ENCODE data around the gene PRAC1. TPM values are rescaled to one million over a fixed set of nuclear protein-coding genes. Genes with fewer than 3 reads are reported as not detected.

Gene PRAC1
- total RNA-seq, 1 donor from 2014 or later: not detected

DNA sequence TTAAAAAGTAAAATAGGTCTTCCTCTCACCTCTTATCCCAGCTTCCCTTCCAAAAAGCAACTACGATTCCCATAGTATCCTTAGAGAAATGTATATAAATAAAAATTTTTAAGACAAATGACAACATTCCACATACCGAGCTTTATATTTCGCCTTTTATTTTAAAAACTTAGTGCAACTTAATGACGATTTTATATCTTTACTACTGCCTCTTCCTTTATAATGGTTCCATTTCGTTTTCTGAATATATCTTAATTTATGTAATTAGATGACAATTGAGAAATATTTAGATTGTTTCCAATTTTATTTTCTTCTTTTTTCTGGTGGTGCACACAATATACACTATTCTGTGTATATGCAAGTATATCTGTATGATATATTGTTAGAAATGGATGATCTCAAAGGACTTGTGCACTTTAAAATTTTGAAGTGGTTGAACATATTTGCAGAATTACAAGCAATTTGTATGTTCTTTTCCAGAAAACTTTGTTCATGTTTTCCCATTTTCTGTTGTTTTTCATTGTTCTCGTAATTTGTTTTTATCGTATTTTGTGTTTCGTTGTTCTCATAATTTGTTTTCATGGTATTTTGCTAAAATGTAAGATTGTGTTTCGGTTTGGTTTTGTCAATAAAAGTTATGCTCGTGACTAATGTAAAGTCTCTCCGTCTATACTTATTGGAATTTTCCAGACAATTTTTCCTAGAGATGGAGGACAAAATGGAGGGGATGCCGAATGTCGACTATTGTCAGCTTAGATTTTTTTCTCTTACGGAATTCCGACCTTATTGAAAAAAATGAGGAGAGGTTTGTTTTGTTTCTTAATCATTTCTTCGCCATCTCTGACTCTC is 26.6 kb upstream of the PRAC1 start:
- TF ChIP-seq, protein P1, sequence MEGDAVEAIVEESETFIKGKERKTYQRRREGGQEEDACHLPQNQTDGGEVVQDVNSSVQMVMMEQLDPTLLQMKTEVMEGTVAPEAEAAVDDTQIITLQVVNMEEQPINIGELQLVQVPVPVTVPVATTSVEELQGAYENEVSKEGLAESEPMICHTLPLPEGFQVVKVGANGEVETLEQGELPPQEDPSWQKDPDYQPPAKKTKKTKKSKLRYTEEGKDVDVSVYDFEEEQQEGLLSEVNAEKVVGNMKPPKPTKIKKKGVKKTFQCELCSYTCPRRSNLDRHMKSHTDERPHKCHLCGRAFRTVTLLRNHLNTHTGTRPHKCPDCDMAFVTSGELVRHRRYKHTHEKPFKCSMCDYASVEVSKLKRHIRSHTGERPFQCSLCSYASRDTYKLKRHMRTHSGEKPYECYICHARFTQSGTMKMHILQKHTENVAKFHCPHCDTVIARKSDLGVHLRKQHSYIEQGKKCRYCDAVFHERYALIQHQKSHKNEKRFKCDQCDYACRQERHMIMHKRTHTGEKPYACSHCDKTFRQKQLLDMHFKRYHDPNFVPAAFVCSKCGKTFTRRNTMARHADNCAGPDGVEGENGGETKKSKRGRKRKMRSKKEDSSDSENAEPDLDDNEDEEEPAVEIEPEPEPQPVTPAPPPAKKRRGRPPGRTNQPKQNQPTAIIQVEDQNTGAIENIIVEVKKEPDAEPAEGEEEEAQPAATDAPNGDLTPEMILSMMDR (IDR thresholded peaks at IDR 0.05; ENCODE audit: insufficient read depth, low read length, severe bottlenecking): no peak
- Histone ChIP-seq H3K4me3 (ENCODE audit: low read depth, low read length) (no peak overlapping the region), H3K27me3 (ENCODE audit: control insufficient read depth, insufficient read depth, low read length) (peaks cover 74% of the 10 kb centered on the region), H3K36me3 (ENCODE audit: control insufficient read depth, insufficient read depth, low read length) (no peaks in the 10 kb centered on the region)
- DNase-seq (ENCODE audit: low read depth) (no peak), FAIRE-seq (no peak)

DNA sequence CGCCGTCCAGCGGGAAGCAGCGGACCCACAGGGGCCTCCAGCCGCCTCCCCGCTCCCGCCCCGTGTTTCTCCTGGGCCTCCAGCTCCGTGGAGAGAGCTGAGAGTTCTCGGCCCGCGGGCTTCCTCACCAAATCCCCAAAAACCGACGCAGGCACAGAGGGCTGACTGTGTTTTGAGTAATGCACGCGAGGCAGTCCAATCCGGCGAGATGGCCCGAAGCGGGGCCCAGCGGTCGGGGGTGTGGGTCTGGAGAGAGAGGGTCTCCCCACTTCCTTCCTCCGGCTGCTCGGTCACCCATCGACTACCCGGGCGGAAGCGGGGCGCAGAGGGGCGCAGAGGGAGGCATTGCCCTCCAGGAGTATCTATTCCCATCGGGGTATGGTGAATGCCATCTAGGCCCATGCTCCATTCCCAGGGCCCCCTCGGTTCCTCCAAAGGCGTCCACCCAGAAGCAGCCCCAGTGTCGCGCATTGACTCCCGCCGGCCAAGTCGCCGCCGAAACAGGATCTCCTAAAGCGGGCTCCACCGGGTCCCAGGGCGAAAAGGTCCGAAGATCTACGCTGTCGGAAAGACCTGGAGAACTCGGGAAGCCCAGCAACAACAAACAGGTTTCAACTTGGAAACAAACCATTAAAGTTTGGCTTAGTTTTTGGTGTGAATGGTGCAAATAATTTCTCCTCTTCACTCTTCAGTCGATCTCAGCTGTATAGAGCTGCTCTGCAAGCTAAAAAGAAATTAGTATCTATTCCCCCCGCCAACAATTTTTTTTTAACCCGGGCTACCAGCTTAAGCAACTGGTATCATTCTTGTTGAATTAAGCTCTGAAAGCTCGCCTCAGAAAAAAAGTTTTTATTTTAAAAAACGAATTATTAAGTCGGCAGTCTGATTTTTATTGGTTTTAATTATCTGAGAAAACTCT is 25.4 kb upstream of the PRAC1 start:
- H3K36me3 ChIP-seq (ENCODE audit: control insufficient read depth, insufficient read depth, low read length): no peaks in the 10 kb centered on the region
- H3K27me3 ChIP-seq (ENCODE audit: control insufficient read depth, insufficient read depth, low read length): peaks cover 71% of the 10 kb centered on the region
- TF ChIP-seq, protein P1 (IDR thresholded peaks at IDR 0.05; ENCODE audit: insufficient read depth, low read length, severe bottlenecking): no peak
- no peak overlapping the region for H3K4me3 ChIP-seq (ENCODE audit: low read depth, low read length)
- no peak for DNase-seq (ENCODE audit: low read depth)
- FAIRE-seq: no peak

DNA sequence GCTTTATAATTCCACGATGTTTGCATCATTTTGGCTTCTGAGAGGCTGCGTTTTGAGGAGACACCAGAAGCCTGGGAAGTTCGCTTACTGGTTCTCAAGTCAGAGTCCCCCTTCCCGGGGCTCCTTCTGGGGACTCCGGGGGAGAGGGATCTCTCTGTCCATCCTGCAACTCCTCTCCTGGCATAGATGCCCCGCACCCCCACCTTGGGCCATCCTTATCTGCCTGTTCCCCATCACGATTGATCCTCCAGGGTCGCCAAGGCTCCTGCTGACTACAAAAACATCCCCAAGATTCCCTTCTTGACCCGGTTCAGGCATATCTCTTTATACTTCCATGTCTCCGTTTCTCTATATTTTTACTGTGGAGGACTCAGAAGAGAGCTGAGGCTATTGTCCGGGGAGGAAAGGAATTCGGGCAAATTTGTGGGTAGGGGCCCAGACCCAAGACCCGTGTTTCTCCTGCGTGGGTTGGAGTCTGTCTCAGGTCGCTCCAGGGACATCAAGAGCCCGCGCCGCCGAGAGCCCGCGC is 24.7 kb upstream of the PRAC1 start:
- peaks cover 69% of the 10 kb centered on the region for H3K27me3 ChIP-seq (ENCODE audit: control insufficient read depth, insufficient read depth, low read length)
- H3K36me3 ChIP-seq (ENCODE audit: control insufficient read depth, insufficient read depth, low read length): no peaks in the 10 kb centered on the region
- no peak overlapping the region for H3K4me3 ChIP-seq (ENCODE audit: low read depth, low read length)
- TF ChIP-seq, protein P1 (IDR thresholded peaks at IDR 0.05; ENCODE audit: insufficient read depth, low read length, severe bottlenecking): no peak
- DNase-seq (ENCODE audit: low read depth) (no peak), FAIRE-seq (no peak)

DNA sequence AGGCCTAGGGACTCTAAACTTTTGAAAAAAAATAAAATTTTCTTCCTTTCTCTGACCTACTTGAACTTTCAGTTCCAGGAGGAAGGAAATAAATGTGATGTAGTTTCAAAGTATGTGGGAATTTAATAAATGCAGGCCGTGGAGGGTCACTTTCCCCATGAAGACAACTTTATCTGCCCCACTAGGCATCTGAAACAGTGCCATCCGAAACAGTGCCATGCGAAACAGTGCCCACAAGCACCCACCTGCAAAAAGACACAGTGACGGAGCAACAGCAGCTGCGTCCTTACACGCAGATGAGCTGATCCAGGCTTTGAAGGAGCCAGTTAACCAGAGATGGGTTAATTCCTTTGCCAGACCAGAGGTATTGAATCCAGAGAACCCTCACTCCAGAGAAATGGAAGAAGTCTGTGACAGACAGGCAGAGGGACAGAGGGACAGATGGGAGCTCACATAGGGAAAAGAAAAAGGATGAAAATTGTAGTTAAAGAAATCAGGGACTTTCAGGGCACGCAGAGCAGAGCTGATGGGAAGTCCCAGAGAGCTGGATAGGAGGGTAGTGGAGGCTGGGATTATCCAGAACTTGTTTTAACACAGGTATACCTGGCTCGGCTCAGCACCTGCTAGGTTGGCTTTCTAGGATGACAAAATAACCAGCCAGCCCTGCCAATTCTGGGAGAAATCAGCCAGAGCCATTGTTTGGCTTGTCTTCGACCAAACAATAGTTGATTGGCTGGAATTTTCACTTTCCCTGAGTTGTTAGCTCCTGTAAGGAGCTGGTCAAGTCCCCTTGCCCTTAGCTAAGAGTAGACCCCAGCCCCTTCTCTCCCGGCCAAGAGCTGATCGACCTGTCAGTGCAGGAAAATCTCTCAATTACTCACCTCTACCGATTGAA is 23.3 kb upstream of the PRAC1 start:
- H3K36me3 ChIP-seq (ENCODE audit: control insufficient read depth, insufficient read depth, low read length): no peaks in the 10 kb centered on the region
- FAIRE-seq (no peak), DNase-seq (ENCODE audit: low read depth) (no peak)
- peaks cover 64% of the 10 kb centered on the region for H3K27me3 ChIP-seq (ENCODE audit: control insufficient read depth, insufficient read depth, low read length)
- H3K4me3 ChIP-seq (ENCODE audit: low read depth, low read length): no peak overlapping the region
- TF ChIP-seq, protein P1 (IDR thresholded peaks at IDR 0.05; ENCODE audit: insufficient read depth, low read length, severe bottlenecking): no peak

DNA sequence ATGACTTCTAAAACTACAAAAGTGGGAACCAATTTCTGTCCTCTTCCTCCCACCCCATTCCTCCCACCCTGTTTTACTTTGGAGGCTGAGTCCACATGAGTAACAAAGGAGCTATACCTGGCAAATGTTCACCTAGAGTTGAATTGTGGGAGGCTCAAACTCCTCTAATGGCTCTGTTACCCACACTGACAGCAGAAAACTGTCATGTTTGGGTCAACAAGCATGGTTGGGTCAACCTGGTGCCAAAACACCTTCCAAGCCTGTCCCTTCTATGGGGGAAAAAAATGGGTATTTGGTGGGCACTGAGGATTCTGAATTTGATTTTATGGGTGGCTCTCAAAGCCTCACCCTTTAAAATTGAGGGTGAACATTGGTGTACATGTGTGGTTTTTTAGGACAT is 18.2 kb upstream of the PRAC1 start:
- Histone ChIP-seq H3K36me3 (ENCODE audit: control insufficient read depth, insufficient read depth, low read length) (no peaks in the 10 kb centered on the region), H3K27me3 (ENCODE audit: control insufficient read depth, insufficient read depth, low read length) (peaks cover 67% of the 10 kb centered on the region), H3K4me3 (ENCODE audit: low read depth, low read length) (no peak overlapping the region)
- FAIRE-seq (no peak), DNase-seq (ENCODE audit: low read depth) (no peak)
- TF ChIP-seq, protein P1 (IDR thresholded peaks at IDR 0.05; ENCODE audit: insufficient read depth, low read length, severe bottlenecking): no peak

All from bronchial epithelial cell (primary cell).